ENCODE results near the gene PAF1. TPM values are rescaled to one million over a fixed set of nuclear protein-coding genes. Genes with fewer than 3 reads are reported as not detected.
"Not testable (repeated sequence)": the region's sequence is repeated elsewhere in the genome, so short reads cannot be mapped to it uniquely, and the experiment has no call there.

The PAF1 gene
- total RNA-seq, 4 donors from 2014 or later, result 21.8 to 65.6 (median 33.7) TPM

DNA sequence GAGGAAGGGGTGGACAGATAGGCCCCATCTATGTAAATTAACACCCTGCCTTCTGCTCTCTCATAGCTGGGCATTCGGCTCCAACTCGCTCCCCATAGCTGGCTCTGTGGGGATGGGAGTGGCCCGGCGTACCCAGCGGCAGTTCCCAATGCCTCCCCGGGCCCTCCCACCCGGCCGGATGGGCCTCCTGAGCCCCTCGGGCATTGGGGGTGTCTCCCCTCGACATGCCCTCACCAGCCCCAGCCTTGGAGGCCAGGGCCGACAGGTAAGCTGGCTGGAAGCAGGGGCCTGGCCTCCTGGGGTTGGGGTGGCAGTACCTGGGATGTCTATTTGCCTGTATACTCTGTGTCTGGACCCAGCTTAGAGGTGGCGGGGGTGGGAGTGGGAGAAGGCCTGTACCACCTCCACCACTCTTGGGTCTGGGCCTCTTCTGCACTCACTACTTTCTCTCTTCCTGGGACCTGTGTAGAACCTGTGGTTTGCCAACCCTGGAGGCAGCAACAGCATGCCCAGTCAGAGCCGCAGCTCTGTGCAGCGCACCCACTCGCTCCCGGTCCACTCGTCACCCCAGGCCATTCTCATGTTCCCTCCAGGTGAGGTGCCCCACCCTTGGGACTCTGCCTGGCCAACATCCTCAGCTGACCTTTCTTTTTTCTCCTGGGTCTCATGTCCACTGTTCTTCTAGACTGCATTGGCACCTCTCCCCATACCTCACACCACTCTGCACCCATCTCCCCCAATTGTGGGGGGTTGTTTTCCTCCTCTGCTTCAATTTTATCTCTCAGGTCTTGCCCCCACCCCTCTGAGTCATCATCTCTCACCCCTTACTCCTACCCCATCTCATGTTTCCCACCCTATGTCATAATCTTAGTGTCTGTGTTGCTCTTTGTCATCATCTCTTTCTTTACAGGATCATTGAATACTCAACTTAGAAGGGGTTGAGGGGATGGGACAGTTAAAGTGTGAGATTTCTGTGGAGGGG lies 10.1 kb downstream of the PAF1 start:
- H3K9me3 ChIP-seq, result no peaks in the 10 kb centered on the region
- H3K36me3 ChIP-seq, result no peaks in the 10 kb centered on the region
- no peak for TF ChIP-seq POLR2A (IDR thresholded peaks at IDR 0.05)
- TF ChIP-seq, protein P1, sequence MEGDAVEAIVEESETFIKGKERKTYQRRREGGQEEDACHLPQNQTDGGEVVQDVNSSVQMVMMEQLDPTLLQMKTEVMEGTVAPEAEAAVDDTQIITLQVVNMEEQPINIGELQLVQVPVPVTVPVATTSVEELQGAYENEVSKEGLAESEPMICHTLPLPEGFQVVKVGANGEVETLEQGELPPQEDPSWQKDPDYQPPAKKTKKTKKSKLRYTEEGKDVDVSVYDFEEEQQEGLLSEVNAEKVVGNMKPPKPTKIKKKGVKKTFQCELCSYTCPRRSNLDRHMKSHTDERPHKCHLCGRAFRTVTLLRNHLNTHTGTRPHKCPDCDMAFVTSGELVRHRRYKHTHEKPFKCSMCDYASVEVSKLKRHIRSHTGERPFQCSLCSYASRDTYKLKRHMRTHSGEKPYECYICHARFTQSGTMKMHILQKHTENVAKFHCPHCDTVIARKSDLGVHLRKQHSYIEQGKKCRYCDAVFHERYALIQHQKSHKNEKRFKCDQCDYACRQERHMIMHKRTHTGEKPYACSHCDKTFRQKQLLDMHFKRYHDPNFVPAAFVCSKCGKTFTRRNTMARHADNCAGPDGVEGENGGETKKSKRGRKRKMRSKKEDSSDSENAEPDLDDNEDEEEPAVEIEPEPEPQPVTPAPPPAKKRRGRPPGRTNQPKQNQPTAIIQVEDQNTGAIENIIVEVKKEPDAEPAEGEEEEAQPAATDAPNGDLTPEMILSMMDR (IDR thresholded peaks at IDR 0.05), result no peak
- no peak overlapping the region for H3K27ac ChIP-seq
- H3K4me3 ChIP-seq, result no peak overlapping the region
- no peaks in the 10 kb centered on the region for H3K27me3 ChIP-seq
- no peaks in the 10 kb centered on the region for H3K4me1 ChIP-seq
- DNase-seq, result no peak
- intact Hi-C loops (cut with DNase I; ENCODE audit: low total_unique reads), result no loop called here

DNA sequence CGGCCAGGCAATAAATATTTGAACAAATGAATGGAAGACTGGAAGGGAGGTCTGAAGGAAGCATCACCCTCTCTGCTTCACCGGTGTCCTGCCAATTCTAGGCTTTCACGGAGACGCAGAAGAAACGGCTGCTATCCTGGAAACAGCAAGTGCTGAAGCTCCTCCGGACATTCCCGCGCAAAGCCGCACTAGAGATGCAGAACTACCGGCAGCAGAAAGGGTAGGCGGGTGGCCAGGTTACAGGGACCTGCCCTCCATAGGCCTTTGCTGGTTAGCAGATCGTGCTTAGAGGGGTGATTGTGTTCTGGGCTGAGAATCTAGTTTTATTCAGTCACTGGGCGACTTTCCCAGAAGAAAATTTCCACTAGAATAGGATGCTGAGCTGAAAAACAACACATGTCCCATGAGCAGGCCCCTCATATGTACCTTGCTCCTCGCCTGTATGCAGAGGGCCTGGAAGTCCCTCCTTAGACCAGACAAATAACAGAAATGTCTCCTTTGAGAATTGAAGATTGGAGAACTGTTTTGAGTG lies 11.0 kb downstream of the PAF1 start:
- Histone ChIP-seq H3K4me3 (no peak overlapping the region), H3K9me3 (no peaks in the 10 kb centered on the region), H3K36me3 (no peaks in the 10 kb centered on the region), H3K27me3 (no peaks in the 10 kb centered on the region), H3K27ac (no peak overlapping the region), H3K4me1 (no peaks in the 10 kb centered on the region)
- DNase-seq, result no peak
- intact Hi-C loops (cut with DNase I; ENCODE audit: low total_unique reads), result no loop called here
- TF ChIP-seq POLR2A (IDR thresholded peaks at IDR 0.05), result no peak
- TF ChIP-seq, protein P1 (IDR thresholded peaks at IDR 0.05), result no peak

DNA sequence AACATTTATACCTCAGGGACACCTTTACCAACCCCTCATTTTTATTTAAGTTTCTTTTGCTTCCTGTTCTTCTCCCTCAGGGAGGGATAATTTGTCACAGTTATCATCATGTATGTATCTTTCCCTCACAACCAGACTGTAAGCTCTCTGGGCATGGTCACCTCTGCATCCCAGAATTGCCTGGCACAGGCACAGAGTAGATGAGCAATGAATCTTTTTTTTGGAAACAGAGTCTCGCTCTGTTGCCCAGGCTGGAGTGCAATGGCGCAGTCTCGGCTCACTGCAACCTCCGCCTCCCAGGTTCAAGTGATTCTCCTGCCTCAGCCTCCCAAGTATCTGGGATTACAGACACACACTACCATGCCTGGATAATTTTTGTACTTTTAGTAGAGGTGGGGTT lies 11.5 kb downstream of the PAF1 start:
- H3K9me3 ChIP-seq; H3K36me3 ChIP-seq; H3K27ac ChIP-seq; H3K4me1 ChIP-seq; H3K27me3 ChIP-seq; intact Hi-C loops (cut with DNase I; ENCODE audit: low total_unique reads); H3K4me3 ChIP-seq; DNase-seq: not testable (repeated sequence)

DNA sequence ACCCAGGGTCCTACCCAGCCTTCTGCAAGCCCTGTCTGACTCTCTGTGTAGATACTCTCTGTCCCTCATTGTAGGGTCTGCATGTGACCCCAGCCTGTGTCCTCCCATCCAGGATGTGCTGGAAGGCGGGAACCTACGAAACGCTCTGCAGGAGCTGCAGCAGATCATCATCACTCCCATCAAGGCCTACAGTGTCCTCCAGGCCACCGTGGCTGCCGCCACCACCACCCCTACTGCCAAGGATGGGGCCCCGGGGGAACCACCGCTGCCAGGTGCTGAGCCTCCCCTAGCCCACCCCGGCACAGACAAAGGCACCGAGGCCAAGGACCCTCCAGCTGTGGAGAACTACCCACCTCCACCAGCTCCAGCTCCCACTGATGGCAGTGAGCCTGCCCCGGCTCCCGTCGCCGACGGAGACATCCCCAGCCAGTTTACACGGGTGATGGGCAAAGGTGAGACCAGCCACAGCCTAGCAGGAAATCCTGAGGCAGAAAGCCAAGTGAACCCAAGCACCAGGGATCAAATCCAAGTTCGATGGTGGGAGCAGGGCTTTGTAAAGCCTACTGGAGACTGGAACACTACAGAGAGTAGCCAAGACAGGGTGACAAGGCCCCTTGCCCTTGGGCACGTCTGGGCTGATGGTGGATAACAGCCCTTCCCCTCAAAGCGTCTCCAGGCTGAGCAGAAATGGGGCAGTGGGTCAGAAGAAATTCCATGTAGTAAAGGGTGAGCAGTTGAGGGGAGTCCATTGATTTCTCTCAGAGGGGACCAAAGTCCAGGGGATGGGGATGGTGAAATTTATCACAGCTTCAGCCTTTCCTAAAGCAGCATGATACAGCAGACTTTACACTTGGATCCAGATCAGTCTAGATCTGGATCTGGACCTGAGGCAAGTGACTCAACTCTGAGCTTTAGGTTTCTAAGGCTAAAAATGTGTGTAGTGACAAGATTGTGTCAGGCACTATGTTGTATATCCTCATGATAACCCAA lies 13.2 kb downstream of the PAF1 start:
- no peak for TF ChIP-seq POLR2A (IDR thresholded peaks at IDR 0.05)
- TF ChIP-seq, protein P1 (IDR thresholded peaks at IDR 0.05), result no peak
- Histone ChIP-seq H3K36me3 (no peaks in the 10 kb centered on the region), H3K9me3 (no peaks in the 10 kb centered on the region), H3K4me1 (peaks cover 2 to 10% of the 10 kb centered on the region in 2 donors), H3K27ac (no peak overlapping the region), H3K27me3 (no peaks in the 10 kb centered on the region), H3K4me3 (no peak overlapping the region)
- intact Hi-C loops (cut with DNase I; ENCODE audit: low total_unique reads), result no loop called here
- DNase-seq, result no peak

DNA sequence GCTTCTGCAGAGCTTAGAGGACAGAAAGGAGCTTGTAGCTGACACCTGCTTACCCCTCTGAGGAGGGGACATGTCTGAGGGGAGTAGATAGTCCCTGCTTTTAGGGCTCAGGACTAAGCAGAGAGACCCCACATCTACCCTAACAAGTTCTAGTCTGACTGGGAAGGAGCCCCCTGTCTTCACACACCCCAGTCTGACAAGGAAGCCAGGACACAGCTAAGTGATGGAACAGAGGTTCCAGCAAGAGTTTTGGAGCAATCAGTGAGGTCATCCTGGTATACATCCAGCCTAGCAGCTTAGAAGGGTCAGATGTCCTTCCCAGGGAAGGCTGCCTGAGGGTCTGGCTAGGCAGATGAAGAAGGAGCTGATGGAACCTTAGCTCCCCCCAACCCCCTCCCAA lies 15.0 kb downstream of the PAF1 start:
- H3K9me3 ChIP-seq, result no peaks in the 10 kb centered on the region
- no peak for DNase-seq
- TF ChIP-seq, protein P1 (IDR thresholded peaks at IDR 0.05), result no peak
- TF ChIP-seq POLR2A (IDR thresholded peaks at IDR 0.05), result no peak
- H3K27ac ChIP-seq, result no peak overlapping the region
- intact Hi-C loops (cut with DNase I; ENCODE audit: low total_unique reads), result no loop called here
- H3K27me3 ChIP-seq, result no peaks in the 10 kb centered on the region
- peaks cover 3 to 17% of the 10 kb centered on the region in 2 donors for H3K4me1 ChIP-seq
- no peaks in the 10 kb centered on the region for H3K36me3 ChIP-seq
- H3K4me3 ChIP-seq, result no peak overlapping the region

Measured in uterus (tissue), 4 donors.